C4-2B (cell line): ENCODE data around the gene SLITRK6.

ENCODE experiments used
- H3K27ac ChIP-seq: fragments of 450-650 bp; 2 replicates; pipeline ENCODE4 v1.5.1; 2017
- ZFX ChIP-seq: fragments of 450-650 bp; IDR thresholded peaks from 2 replicates; pipeline ENCODE4 v1.6.1; 2017
- TF ChIP-seq, protein P1 (sequence below): fragments of 450-650 bp; conservative IDR thresholded peaks from 2 replicates; pipeline ENCODE4 v1.5.1; 2017; ENCODE audit warnings: mild to moderate bottlenecking

SLITRK6 gene

GRCh38 chr13:85799097-85799582 lies at the start of gene SLITRK6:
Gene SLITRK6 (minus strand): TSS chr13:85799419. CDS start chr13:85796508, 2,911 bp downstream.
- TF ChIP-seq, protein P1, sequence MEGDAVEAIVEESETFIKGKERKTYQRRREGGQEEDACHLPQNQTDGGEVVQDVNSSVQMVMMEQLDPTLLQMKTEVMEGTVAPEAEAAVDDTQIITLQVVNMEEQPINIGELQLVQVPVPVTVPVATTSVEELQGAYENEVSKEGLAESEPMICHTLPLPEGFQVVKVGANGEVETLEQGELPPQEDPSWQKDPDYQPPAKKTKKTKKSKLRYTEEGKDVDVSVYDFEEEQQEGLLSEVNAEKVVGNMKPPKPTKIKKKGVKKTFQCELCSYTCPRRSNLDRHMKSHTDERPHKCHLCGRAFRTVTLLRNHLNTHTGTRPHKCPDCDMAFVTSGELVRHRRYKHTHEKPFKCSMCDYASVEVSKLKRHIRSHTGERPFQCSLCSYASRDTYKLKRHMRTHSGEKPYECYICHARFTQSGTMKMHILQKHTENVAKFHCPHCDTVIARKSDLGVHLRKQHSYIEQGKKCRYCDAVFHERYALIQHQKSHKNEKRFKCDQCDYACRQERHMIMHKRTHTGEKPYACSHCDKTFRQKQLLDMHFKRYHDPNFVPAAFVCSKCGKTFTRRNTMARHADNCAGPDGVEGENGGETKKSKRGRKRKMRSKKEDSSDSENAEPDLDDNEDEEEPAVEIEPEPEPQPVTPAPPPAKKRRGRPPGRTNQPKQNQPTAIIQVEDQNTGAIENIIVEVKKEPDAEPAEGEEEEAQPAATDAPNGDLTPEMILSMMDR, result peak; percentile 42
- TF ChIP-seq ZFX, result no peak
- H3K27ac ChIP-seq, result no peak within 1 kb of the TSS

- H3K27ac ChIP-seq, result no peak overlapping the region
- no peak for TF ChIP-seq ZFX
- TF ChIP-seq, protein P1, result no peak
Observed at GRCh38 chr13:85847012-85847411, 47.8 kb upstream of the SLITRK6 start.

DNA sequence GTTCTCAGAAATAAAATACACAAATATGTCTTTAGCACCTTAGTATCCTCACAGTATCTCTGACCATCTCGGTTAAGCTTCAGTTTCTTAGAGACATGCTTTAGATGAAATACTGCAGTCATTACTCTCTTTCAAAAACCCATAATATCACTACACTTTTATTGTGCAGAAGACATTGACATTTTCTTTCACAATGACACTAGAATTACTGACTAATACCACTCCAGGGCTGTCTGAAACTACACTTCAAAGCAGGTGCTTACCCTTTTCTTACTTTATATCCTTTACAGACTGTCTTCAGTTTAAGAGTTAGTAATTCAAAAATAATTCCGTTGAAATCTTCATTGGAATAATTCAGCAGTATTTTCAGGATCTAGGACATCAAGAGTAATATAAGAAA lies 42.2 kb upstream of the SLITRK6 start:
- H3K27ac ChIP-seq, result no peak overlapping the region
- no peak for TF ChIP-seq ZFX
- TF ChIP-seq, protein P1, result no peak

- H3K27ac ChIP-seq, result no peak overlapping the region
- TF ChIP-seq, protein P1, result no peak
- no peak for TF ChIP-seq ZFX
Observed at GRCh38 chr13:85833921-85834320, 34.7 kb upstream of the SLITRK6 start.

GRCh38 chr13:85828094-85828684 lies 29.0 kb upstream of the SLITRK6 start:
- no peak overlapping the region for H3K27ac ChIP-seq
- no peak for TF ChIP-seq ZFX
- TF ChIP-seq, protein P1, result peak; percentile 78

- TF ChIP-seq ZFX, result no peak
- TF ChIP-seq, protein P1, result no peak
- no peak overlapping the region for H3K27ac ChIP-seq
Observed at GRCh38 chr13:85825454-85825853, 26.2 kb upstream of the SLITRK6 start.

DNA sequence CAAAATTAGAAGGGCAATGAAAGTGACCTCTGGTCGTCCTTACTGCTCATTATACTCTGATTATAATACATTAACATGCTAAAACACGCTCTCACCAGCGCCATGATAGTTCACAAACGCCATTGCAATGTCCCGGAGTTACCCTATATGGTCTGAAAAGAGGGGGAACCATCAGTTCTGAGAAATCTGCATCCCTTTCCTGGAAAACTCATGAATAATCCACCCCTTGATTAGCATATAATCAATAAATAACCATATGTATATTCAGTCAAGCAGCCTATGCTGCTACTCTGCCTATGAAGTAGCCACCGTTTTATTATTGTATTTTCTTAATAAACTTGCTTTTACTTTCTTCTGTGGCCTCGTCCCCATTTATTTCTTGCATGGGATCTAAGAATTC lies 24.6 kb upstream of the SLITRK6 start:
- H3K27ac ChIP-seq, result no peak overlapping the region
- TF ChIP-seq, protein P1, result no peak
- no peak for TF ChIP-seq ZFX
